Stimulated activated naive B cell treated with anti-CD40 and anti-IgM and Interleukin-4, amounts not matched to agents 10 μg/mL and 1 μg/mL and 100 μg/mL, for 72 hours (primary cell): ENCODE results near the gene CCR7.

Experiments used
- ATAC-seq, 2 donors: fragments of 150-1000 bp; cut with Tn5 transposase; replicated peaks; 2 replicates each; pipeline ENCODE4 v1.10.0; 2021; ENCODE audit warnings: moderate library complexity in 1 of 2
- DNase-seq: peaks from one replicate; pipeline ENCODE4 v3.0.0; 2021
- H3K27ac Mint-ChIP-seq: one replicate; pipeline ENCODE4 v1.8.0; 2022; ENCODE audit warnings: mild to moderate bottlenecking, mixed read lengths
- H3K27me3 Mint-ChIP-seq, 2 donors: one replicate each; pipeline ENCODE4 v1.8.0; 2022; ENCODE audit warnings: mixed read lengths in 2 of 2
- H3K36me3 Mint-ChIP-seq, 2 donors: one replicate each; pipeline ENCODE4 v1.8.0; 2022; ENCODE audit warnings: mixed read lengths in 2 of 2, mild to moderate bottlenecking in 1 of 2
- H3K4me1 Mint-ChIP-seq, 2 donors: one replicate each; pipeline ENCODE4 v1.8.0; 2022; ENCODE audit warnings: mixed read lengths in 2 of 2, mild to moderate bottlenecking in 1 of 2
- H3K4me3 Mint-ChIP-seq, 2 donors: one replicate each; pipeline ENCODE4 v1.8.0; 2022; ENCODE audit warnings: mild to moderate bottlenecking in 2 of 2, mixed read lengths in 2 of 2, moderate library complexity in 1 of 2
- H3K9me3 Mint-ChIP-seq, 2 donors: one replicate each; pipeline ENCODE4 v1.8.0; 2022; ENCODE audit warnings: mixed read lengths in 2 of 2, mild to moderate bottlenecking in 1 of 2

CCR7 gene

GRCh38 chr17:40520991-40521453, 44.2 kb downstream of the CCR7 start:
- Mint-ChIP-seq H3K4me1 (peaks cover 25 to 50% of the 10 kb centered on the region in 2 donors), H3K27ac (no peak overlapping the region), H3K27me3 (no peaks in the 10 kb centered on the region), H3K9me3 (peaks cover 11 to 13% of the 10 kb centered on the region in 2 donors), H3K4me3 (no peak overlapping the region), H3K36me3 (peaks cover 7 to 25% of the 10 kb centered on the region in 2 donors)
- no peak for DNase-seq
- ATAC-seq, result no peak

DNA sequence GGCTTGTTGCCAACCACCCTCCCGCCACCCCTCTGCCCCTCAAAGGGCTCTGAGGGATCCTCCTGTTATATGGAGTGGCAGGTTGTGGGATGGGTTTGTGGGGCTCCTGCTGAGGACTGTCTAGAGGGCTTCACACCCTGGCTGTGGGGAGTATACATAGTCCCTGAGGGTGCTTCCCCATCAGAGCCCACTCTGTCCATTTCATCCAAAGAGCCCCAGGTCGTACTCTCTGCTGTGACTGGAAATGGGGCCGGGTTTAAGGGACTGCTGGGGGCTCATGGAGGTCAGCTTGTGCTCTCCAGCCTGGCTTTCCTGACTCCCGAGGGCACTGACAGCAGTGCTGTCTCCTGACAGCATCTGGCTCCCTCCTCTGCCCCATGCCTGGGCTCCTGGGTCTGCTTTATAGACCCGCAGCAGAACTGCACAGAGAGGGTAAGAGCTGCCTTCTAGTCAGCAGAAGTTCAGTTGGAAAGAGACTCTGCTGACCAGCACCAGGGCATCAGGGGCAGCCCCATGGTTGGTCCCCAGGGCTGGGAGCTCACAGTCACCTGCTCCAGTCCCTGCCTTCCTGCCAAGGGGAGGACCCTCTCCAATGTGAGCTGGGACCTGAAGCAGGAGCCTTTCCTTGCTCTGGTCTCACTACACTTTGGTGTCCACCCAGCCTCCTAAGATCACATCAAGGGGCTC, 46.0 kb downstream of the CCR7 start:
- H3K4me1 Mint-ChIP-seq, result peaks cover 38 to 68% of the 10 kb centered on the region in 2 donors
- H3K27me3 Mint-ChIP-seq, result peaks cover 0 to 4% of the 10 kb centered on the region in 2 donors
- DNase-seq, result no peak
- H3K36me3 Mint-ChIP-seq, result peaks cover 6 to 9% of the 10 kb centered on the region in 2 donors
- H3K4me3 Mint-ChIP-seq, result no peak overlapping the region
- ATAC-seq, result no peak
- H3K9me3 Mint-ChIP-seq, result peaks cover 0 to 4% of the 10 kb centered on the region in 2 donors
- peak overlapping the region; percentile 38 for H3K27ac Mint-ChIP-seq

- DNase-seq (no peak), ATAC-seq (no peak)
- no peak overlapping the region for H3K27ac Mint-ChIP-seq
- peaks cover 0 to 11% of the 10 kb centered on the region in 2 donors for H3K27me3 Mint-ChIP-seq
- H3K36me3 Mint-ChIP-seq, result peaks cover 4 to 5% of the 10 kb centered on the region in 2 donors
- peaks cover 0 to 4% of the 10 kb centered on the region in 2 donors for H3K9me3 Mint-ChIP-seq
- H3K4me3 Mint-ChIP-seq, result no peak overlapping the region
- peaks cover 45 to 74% of the 10 kb centered on the region in 2 donors for H3K4me1 Mint-ChIP-seq
Measured at GRCh38 chr17:40518401-40519088, 46.7 kb downstream of the CCR7 start.

- Mint-ChIP-seq H3K4me1 (peaks cover 45 to 75% of the 10 kb centered on the region in 2 donors), H3K9me3 (no peaks in the 10 kb centered on the region), H3K27me3 (peaks cover 0 to 12% of the 10 kb centered on the region in 2 donors), H3K4me3 (no peak overlapping the region), H3K27ac (no peak overlapping the region), H3K36me3 (no peaks in the 10 kb centered on the region)
- ATAC-seq (no peak), DNase-seq (no peak)
Measured at GRCh38 chr17:40517981-40518380, 47.3 kb downstream of the CCR7 start.

- ATAC-seq (no peak), DNase-seq (no peak)
- Mint-ChIP-seq H3K27ac (no peak overlapping the region), H3K4me3 (peak overlapping the region in 1 of 2 donors; percentile 49), H3K4me1 (peaks cover 45 to 75% of the 10 kb centered on the region in 2 donors), H3K36me3 (no peaks in the 10 kb centered on the region), H3K9me3 (no peaks in the 10 kb centered on the region), H3K27me3 (peaks cover 0 to 12% of the 10 kb centered on the region in 2 donors)
Measured at GRCh38 chr17:40517286-40517662, 48.0 kb downstream of the CCR7 start.

DNA sequence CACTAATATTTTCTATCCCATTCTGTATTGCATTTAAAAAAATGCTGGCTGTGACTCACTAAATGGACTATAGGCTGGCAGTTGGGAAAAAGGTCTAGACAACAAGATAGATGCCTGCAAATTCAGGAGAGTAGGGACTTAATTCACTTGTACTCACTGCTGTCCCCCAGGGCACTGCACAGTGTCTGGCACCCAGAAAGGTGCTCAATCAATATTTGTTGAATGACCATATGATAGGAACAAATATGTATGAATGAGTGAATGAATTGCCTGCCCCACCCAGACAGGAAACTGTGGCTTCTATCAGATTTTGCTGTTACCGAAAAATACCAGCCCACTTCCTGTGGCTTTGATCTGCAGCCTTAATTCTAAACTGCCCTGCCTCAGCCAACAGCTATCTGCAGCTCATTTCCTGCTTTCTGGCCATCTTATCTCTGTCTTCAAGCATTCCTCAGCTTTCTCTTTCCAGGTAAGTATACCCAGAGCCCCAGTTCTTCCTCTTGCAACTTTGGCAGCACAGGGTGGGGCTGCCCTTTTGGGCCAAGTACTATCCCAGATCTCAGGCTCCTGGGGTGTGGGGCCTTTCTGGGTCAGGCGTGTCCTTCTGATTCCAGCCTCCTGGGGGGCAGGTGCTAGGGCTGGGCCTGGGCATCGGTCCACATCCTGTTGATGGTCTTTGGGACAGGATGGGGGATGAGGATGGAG, 48.5 kb downstream of the CCR7 start:
- Mint-ChIP-seq H3K4me1 (peaks cover 41 to 74% of the 10 kb centered on the region in 2 donors), H3K4me3 (peak overlapping the region; percentile 15 to 49), H3K9me3 (no peaks in the 10 kb centered on the region), H3K36me3 (no peaks in the 10 kb centered on the region), H3K27me3 (peaks cover 0 to 12% of the 10 kb centered on the region in 2 donors), H3K27ac (no peak overlapping the region)
- DNase-seq (no peak), ATAC-seq (peak; percentile 86 to 92)

GRCh38 chr17:40515491-40516041, 49.7 kb downstream of the CCR7 start:
- DNase-seq (no peak), ATAC-seq (no peak)
- H3K27me3 Mint-ChIP-seq, result peaks cover 0 to 12% of the 10 kb centered on the region in 2 donors
- H3K27ac Mint-ChIP-seq, result peak overlapping the region; percentile 89
- no peaks in the 10 kb centered on the region for H3K9me3 Mint-ChIP-seq
- H3K36me3 Mint-ChIP-seq, result no peaks in the 10 kb centered on the region
- H3K4me3 Mint-ChIP-seq, result peak overlapping the region in 1 of 2 donors; percentile 42
- peaks cover 41 to 68% of the 10 kb centered on the region in 2 donors for H3K4me1 Mint-ChIP-seq

GRCh38 chr17:40515011-40515410, 50.3 kb downstream of the CCR7 start:
- peaks cover 0 to 12% of the 10 kb centered on the region in 2 donors for H3K27me3 Mint-ChIP-seq
- H3K4me3 Mint-ChIP-seq, result peak overlapping the region in 1 of 2 donors; percentile 5

GRCh38 chr17:40514013-40514875, 51.0 kb downstream of the CCR7 start:
- H3K27ac Mint-ChIP-seq, result peak overlapping the region; percentile 6
- H3K27me3 Mint-ChIP-seq, result peaks cover 0 to 12% of the 10 kb centered on the region in 2 donors
- H3K4me3 Mint-ChIP-seq, result no peak overlapping the region
- ATAC-seq (no peak), DNase-seq (no peak)
- H3K36me3 Mint-ChIP-seq, result no peaks in the 10 kb centered on the region
- H3K4me1 Mint-ChIP-seq, result peaks cover 42 to 60% of the 10 kb centered on the region in 2 donors
- H3K9me3 Mint-ChIP-seq, result no peaks in the 10 kb centered on the region

More at GRCh38 chr17:40515011-40515410, 50.3 kb downstream of the CCR7 start:
- Mint-ChIP-seq H3K27ac (no peak overlapping the region), H3K4me1 (peaks cover 41 to 64% of the 10 kb centered on the region in 2 donors), H3K9me3 (no peaks in the 10 kb centered on the region), H3K36me3 (no peaks in the 10 kb centered on the region)
- DNase-seq (no peak), ATAC-seq (no peak)

GRCh38 chr17:40511667-40512220, 53.5 kb downstream of the CCR7 start:
- Mint-ChIP-seq H3K4me3 (no peak overlapping the region), H3K27me3 (peaks cover 0 to 12% of the 10 kb centered on the region in 2 donors), H3K9me3 (no peaks in the 10 kb centered on the region), H3K4me1 (peaks cover 24 to 38% of the 10 kb centered on the region in 2 donors), H3K27ac (peak overlapping the region; percentile 65), H3K36me3 (no peaks in the 10 kb centered on the region)
- DNase-seq (no peak), ATAC-seq (no peak)

DNA sequence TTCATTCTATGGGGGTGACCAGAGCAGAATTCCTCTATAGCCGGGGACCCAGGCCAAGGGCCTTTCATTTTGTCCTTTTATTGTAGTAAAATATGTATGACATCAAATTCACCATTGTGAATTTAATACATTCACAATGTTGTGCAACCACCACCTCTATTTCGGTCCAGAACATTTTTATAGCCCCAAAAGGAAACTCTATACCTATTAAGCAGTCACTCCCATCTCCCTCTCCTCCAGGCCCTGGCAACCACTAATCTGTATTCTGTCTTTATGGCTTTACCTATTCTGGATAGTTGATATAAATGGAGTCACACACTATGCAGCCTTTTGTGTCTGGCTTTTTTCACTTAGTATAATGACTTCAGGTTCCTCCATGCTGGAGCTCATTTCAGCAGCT, 54.1 kb downstream of the CCR7 start:
- no peak overlapping the region for H3K27ac Mint-ChIP-seq
- peaks cover 26 to 38% of the 10 kb centered on the region in 2 donors for H3K4me1 Mint-ChIP-seq
- no peak overlapping the region for H3K4me3 Mint-ChIP-seq
- ATAC-seq (no peak), DNase-seq (no peak)
- H3K27me3 Mint-ChIP-seq, result peaks cover 0 to 12% of the 10 kb centered on the region in 2 donors
- no peaks in the 10 kb centered on the region for H3K9me3 Mint-ChIP-seq
- H3K36me3 Mint-ChIP-seq, result no peaks in the 10 kb centered on the region

- peaks cover 0 to 12% of the 10 kb centered on the region in 2 donors for H3K27me3 Mint-ChIP-seq
- no peaks in the 10 kb centered on the region for H3K36me3 Mint-ChIP-seq
Measured at GRCh38 chr17:40510328-40510648, 55.0 kb downstream of the CCR7 start.

DNA sequence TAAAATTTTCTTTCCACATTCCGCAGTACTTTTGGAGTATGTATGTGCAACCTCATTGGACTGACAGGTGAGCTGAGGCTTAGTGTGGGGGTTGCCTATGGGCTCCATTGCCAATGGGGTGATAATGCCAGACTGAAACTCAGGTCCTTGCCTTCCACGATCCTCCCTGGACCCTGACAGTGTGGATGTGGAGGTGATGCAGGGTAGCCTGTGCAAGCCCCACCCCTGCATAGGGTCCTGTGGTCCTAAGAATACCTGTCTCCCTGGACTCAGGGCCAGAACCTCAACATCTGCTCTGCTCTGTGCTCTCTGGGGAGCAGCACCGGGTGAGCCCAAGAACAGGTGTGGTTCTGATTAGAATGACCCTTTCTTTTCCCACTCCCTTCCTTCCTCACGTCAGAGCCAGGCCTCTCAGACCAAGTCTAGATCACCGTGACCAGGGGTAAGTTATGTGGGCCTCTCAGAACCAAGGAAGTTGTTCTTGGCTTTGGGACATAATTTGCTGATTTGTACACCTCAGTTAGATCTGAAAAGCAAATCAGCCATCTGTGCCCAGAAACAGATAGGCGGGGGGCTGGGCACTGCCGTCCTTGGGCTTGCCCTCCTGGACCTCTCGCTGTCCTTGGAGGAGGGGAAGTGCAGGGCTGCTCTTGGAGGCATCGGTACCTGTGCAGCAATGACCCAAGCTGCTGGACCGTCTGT, 55.5 kb downstream of the CCR7 start:
- Mint-ChIP-seq H3K9me3 (no peaks in the 10 kb centered on the region), H3K36me3 (no peaks in the 10 kb centered on the region), H3K4me1 (peaks cover 18 to 26% of the 10 kb centered on the region in 2 donors), H3K27ac (no peak overlapping the region), H3K4me3 (no peak overlapping the region), H3K27me3 (peaks cover 0 to 12% of the 10 kb centered on the region in 2 donors)
- ATAC-seq (no peak), DNase-seq (no peak)

More at GRCh38 chr17:40510328-40510648, 55.0 kb downstream of the CCR7 start:
- no peak for DNase-seq
- Mint-ChIP-seq H3K4me3 (no peak overlapping the region), H3K9me3 (no peaks in the 10 kb centered on the region), H3K4me1 (peaks cover 21 to 31% of the 10 kb centered on the region in 2 donors), H3K27ac (no peak overlapping the region)
- no peak for ATAC-seq
